Breast epithelium (tissue), 4 donors: Measurements from ENCODE around the gene MPG. TPM values are rescaled to one million over a fixed set of nuclear protein-coding genes. Genes with fewer than 3 reads are reported as not detected.

ENCODE experiments used
- DNase-seq, 2 donors: peaks; one replicate each; pipeline ENCODE4 v3.0.0-alpha.2; 2019; ENCODE audit warnings: low spot score in 2 of 2
- H3K27ac ChIP-seq, 2 donors: fragments of 200-600 bp; sonication (generic) in 1 of 2; one replicate each; pipeline ENCODE4 v1.5.1; 2016 to 2019; ENCODE audit warnings: mild to moderate bottlenecking in 1 of 2
- H3K27me3 ChIP-seq, 2 donors: fragments of 200-600 bp; sonication (generic) in 1 of 2; one replicate each; pipeline versions ENCODE4 v1.5.1 to v1.6.0; 2017 to 2019; ENCODE audit warnings: control low read depth in 1 of 2, mild to moderate bottlenecking in 1 of 2
- H3K36me3 ChIP-seq: fragments of 200-600 bp; one replicate; pipeline ENCODE4 v1.5.1; 2019
- H3K4me1 ChIP-seq, 2 donors: fragments of 200-600 bp; sonication (generic); one replicate each; pipeline ENCODE4 v1.5.1; 2016 to 2019; ENCODE audit warnings: control low read depth in 1 of 2
- H3K4me3 ChIP-seq, 3 donors: fragments of 200-600 bp; sonication (generic); 1 replicate in 2 of 3; 2 replicates in 1 of 3; pipeline ENCODE4 v1.5.1; 2016 to 2019; ENCODE audit warnings: mild to moderate bottlenecking in 3 of 3, moderate library complexity in 2 of 3
- H3K9me3 ChIP-seq, 2 donors: fragments of 200-600 bp; sonication (generic) in 1 of 2; one replicate each; pipeline ENCODE4 v1.5.1; 2016 to 2019; ENCODE audit warnings: control low read depth in 1 of 2
- POLR2A ChIP-seq: fragments of 450-650 bp; IDR thresholded peaks from one replicate; pipeline ENCODE4 v1.6.1; 2016; ENCODE audit warnings: antibody characterized with exemption, mild to moderate bottlenecking, moderate library complexity
- POLR2AphosphoS5 ChIP-seq, 3 donors: sonication (generic); formaldehyde crosslinking; IDR thresholded peaks; one replicate each; pipeline ENCODE4 v1.6.1; 2017; ENCODE audit warnings: antibody characterized with exemption in 3 of 3
- intact Hi-C: fragments of 100-400 bp; cut with DNase I; formaldehyde crosslinking; loops from one replicate; pipeline ENCODE4 v1.15.1; 2023; ENCODE audit warnings: low total_unique reads
- total RNA-seq, 3 donors: library from RNA; depleted of rRNA; stranded (reverse); fragments of >200 nt; gene quantifications; one replicate each; pipeline ENCODE4 v1.1.0, GENCODE V29; 2016
- TF ChIP-seq, protein P1 (sequence below), 3 donors: fragments of 450-650 bp; IDR thresholded peaks; one replicate each; pipeline ENCODE4 v1.5.1; 2016 to 2017; ENCODE audit warnings: antibody characterized with exemption in 3 of 3, mild to moderate bottlenecking in 3 of 3, moderate library complexity in 3 of 3

The MPG gene
- total RNA-seq, 3 donors from 2014 or later: 86.9 to 112 (median 89.1) TPM

DNA sequence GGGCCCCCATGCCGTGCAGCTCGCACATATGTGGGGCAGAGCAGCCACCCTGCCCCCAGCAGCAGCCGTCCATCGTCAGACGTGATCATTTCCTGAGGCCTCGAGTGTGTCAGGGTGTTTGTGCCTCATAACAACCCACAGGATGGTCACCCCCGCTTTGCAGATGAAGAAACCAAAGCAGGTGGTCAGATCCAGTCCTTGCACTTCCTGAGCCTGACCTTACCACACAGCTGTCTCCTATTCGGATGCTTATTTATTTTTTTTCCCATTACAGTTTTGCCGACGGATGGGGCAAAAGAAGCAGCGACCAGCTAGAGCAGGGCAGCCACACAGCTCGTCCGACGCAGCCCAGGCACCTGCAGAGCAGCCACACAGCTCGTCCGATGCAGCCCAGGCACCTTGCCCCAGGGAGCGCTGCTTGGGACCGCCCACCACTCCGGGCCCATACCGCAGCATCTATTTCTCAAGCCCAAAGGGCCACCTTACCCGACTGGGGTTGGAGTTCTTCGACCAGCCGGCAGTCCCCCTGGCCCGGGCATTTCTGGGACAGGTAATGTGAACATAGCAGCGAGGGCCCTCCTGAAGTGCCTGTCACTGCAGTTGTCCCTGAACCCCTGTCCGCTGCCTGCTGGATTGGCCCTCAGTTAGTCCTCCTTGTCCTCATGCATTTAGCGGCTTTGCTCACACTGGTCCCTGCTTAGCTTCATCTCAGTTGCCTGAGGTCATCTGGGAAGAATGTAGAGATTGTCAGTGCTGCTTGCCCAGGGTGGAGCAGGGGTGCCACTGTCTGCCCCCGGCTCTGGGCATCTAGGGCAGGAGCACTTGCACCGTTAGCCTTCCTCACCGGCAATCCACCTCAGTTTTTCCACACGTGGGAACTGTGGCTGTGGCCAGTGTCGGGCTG is 1.4 kb downstream of the MPG start:
- H3K4me1 ChIP-seq: peaks cover 12 to 28% of the 10 kb centered on the region in 2 donors
- no peaks in the 10 kb centered on the region for H3K36me3 ChIP-seq
- H3K27ac ChIP-seq: peak overlapping the region; percentile 91 to 98
- intact Hi-C loops: no loop called here
- peak overlapping the region; percentile 71 to 99 (median 83) for H3K4me3 ChIP-seq
- no peaks in the 10 kb centered on the region for H3K27me3 ChIP-seq
- H3K9me3 ChIP-seq: no peaks in the 10 kb centered on the region
- TF ChIP-seq POLR2AphosphoS5 (IDR thresholded peaks at IDR 0.05) (no peak), POLR2A (no peak)
- TF ChIP-seq, protein P1, sequence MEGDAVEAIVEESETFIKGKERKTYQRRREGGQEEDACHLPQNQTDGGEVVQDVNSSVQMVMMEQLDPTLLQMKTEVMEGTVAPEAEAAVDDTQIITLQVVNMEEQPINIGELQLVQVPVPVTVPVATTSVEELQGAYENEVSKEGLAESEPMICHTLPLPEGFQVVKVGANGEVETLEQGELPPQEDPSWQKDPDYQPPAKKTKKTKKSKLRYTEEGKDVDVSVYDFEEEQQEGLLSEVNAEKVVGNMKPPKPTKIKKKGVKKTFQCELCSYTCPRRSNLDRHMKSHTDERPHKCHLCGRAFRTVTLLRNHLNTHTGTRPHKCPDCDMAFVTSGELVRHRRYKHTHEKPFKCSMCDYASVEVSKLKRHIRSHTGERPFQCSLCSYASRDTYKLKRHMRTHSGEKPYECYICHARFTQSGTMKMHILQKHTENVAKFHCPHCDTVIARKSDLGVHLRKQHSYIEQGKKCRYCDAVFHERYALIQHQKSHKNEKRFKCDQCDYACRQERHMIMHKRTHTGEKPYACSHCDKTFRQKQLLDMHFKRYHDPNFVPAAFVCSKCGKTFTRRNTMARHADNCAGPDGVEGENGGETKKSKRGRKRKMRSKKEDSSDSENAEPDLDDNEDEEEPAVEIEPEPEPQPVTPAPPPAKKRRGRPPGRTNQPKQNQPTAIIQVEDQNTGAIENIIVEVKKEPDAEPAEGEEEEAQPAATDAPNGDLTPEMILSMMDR (IDR thresholded peaks at IDR 0.05): no peak
- DNase-seq: no peak

DNA sequence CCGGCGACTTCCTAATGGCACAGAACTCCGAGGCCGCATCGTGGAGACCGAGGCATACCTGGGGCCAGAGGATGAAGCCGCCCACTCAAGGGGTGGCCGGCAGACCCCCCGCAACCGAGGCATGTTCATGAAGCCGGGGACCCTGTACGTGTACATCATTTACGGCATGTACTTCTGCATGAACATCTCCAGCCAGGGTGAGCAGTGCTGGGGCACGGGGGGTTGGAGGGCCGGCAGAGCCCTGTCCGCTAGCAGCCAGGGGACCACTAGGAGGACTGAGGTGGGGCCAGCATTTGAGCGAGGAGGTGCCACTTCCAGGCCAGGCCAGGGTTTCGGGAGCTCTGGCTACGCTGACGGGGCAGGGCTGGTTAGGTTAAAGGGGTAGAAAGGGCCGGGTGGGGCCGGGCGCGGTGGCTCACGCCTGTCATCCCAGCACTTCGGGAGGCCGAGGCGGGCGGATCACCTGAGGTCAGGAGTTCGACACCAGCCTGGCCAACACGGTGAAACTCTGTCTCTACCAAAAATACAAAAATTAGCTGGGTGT is 5.1 kb downstream of the MPG start:
- intact Hi-C loops: no loop called here
- no peak for DNase-seq
- peaks cover 10 to 12% of the 10 kb centered on the region in 2 donors for H3K4me1 ChIP-seq
- H3K36me3 ChIP-seq: no peaks in the 10 kb centered on the region
- H3K9me3 ChIP-seq: no peaks in the 10 kb centered on the region
- TF ChIP-seq POLR2AphosphoS5 (IDR thresholded peaks at IDR 0.05) (no peak), POLR2A (no peak)
- TF ChIP-seq, protein P1 (IDR thresholded peaks at IDR 0.05): no peak
- no peak overlapping the region for H3K4me3 ChIP-seq
- no peaks in the 10 kb centered on the region for H3K27me3 ChIP-seq
- H3K27ac ChIP-seq: no peak overlapping the region

DNA sequence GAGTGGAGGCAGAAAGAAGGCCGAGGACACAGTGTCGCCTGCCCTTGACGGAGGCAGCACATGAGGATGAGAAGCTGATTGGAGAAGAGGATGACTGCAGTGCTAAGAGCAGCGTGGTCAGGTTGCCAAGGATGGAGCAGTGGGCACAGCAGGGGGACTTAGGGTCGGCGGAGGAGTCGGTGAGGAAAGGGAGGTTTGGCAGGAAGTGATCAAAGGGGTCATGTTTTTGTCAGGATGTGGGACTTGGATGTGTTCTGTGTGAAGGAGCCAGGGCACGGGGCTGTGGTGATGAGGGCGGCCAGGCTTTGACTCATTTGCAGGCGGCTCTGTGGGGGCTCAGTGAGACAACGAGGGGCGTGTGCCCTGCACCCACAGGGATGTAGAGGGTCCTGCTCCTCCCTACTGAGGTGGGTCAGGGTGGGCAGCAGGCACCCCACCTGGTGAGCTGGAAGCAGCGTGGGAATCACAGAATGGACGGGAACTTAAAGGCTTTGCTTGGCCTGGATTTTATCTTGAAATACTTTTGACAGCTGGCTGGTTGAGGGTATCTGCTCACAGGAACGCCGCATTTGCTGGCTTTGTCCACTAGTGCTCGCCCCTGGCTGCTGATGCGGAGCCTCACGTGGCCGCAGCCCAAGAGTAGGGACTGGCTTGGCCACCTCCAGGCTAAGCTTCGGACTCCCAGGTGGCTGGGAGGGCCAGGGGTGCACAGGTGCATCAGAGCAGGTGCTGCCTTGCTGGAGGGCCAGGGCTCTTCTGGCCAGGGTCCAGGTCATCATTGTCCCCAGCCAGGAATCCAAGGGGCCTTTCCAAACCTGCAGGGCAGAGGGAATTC is 6.0 kb downstream of the MPG start:
- no peak for DNase-seq

DNA sequence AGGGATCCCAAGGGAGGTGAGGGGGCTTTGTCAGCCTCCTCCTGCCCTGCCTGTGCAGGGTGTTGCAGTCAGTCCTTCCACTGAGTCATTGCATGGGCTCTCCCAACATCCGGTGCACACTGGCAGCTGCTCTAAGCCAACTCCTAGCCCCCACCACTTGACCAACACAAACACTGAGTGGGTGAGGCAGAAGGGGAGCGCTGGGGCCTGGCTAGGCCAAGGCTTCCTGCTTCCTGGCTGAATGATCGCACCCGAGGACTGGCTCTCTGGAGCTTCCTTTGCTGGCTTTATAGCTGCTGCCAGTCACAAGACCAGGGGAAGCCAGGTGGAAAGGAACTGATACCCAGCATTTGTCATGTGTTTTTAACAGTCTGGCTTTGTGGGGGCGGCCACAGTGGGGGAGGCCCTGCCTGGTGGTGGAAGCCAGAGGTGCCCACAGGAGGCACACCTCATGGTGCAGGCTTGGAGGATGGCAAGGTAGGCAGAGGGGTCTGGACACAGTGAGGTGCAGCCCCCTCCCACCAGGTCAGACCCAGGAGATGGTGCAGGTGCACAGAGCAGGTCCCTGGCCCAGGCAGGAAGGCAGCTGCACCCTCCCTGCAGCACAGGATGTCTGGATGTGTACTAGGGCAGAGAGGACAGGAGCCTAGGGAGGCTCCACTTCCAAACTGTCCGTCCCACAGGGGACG is 6.8 kb downstream of the MPG start:
- Histone ChIP-seq H3K4me3 (peak overlapping the region in 1 of 3 donors; percentile 15), H3K36me3 (no peaks in the 10 kb centered on the region), H3K4me1 (peaks cover 7 to 10% of the 10 kb centered on the region in 2 donors), H3K27me3 (no peaks in the 10 kb centered on the region), H3K27ac (peak overlapping the region; percentile 11 to 74), H3K9me3 (no peaks in the 10 kb centered on the region)
- no peak for DNase-seq
- intact Hi-C loops: no loop called here
- TF ChIP-seq, protein P1 (IDR thresholded peaks at IDR 0.05): no peak
- TF ChIP-seq POLR2A: no peak
- TF ChIP-seq POLR2AphosphoS5 (IDR thresholded peaks at IDR 0.05): no peak

More for the DNA sequence above, 6.0 kb downstream of the MPG start:
- peak overlapping the region in 1 of 3 donors; percentile 15 for H3K4me3 ChIP-seq
- H3K36me3 ChIP-seq: no peaks in the 10 kb centered on the region
- TF ChIP-seq POLR2AphosphoS5 (IDR thresholded peaks at IDR 0.05): no peak
- TF ChIP-seq, protein P1 (IDR thresholded peaks at IDR 0.05): no peak
- TF ChIP-seq POLR2A: no peak
- peak overlapping the region; percentile 11 to 74 for H3K27ac ChIP-seq
- intact Hi-C loops: no loop called here
- peaks cover 7 to 10% of the 10 kb centered on the region in 2 donors for H3K4me1 ChIP-seq
- H3K9me3 ChIP-seq: no peaks in the 10 kb centered on the region
- no peaks in the 10 kb centered on the region for H3K27me3 ChIP-seq
